Left lung (tissue), 10 donors: ENCODE results near the gene SEMA4A. TPM values are rescaled to one million over a fixed set of nuclear protein-coding genes. Genes with fewer than 3 reads are reported as not detected.

Experiments used
- ATAC-seq: fragments of 200-7000 bp; cut with Tn5 transposase; one replicate; pipeline ENCODE4 v1.9.1; 2020; ENCODE audit warnings: moderate library complexity
- DNase-seq, 4 donors: peaks; one replicate each; pipeline ENCODE4 v3.0.0-alpha.2; 2013 to 2020
- H3K27ac ChIP-seq, 2 donors: fragments of 200-600 bp; sonication (generic) in 1 of 2; one replicate each; pipeline versions ENCODE4 v1.5.0 to v1.8.0; 2020 to 2021
- H3K27me3 ChIP-seq, 2 donors: fragments of 200-600 bp; sonication (generic) in 1 of 2; one replicate each; pipeline versions ENCODE4 v1.5.0 to v1.8.0; 2020 to 2021
- H3K36me3 ChIP-seq, 2 donors: fragments of 200-600 bp; sonication (generic) in 1 of 2; one replicate each; pipeline versions ENCODE4 v1.5.0 to v1.8.0; 2020 to 2021
- H3K4me1 ChIP-seq, 2 donors: fragments of 200-600 bp; one replicate each; pipeline ENCODE4 v1.8.0; 2021
- H3K4me3 ChIP-seq, 2 donors: fragments of 200-600 bp; sonication (generic) in 1 of 2; one replicate each; pipeline versions ENCODE4 v1.5.0 to v1.8.0; 2020 to 2021; ENCODE audit warnings: mild to moderate bottlenecking in 1 of 2
- H3K9me3 ChIP-seq, 2 donors: fragments of 200-600 bp; sonication (generic) in 1 of 2; one replicate each; pipeline versions ENCODE4 v1.5.0 to v1.8.0; 2020 to 2021
- CTCF ChIP-seq, 2 donors: fragments of 200-600 bp; sonication (generic) in 1 of 2; IDR thresholded peaks; one replicate each; pipeline versions ENCODE4 v1.5.0 to v1.8.0; 2021; ENCODE audit warnings: antibody characterized with exemption in 2 of 2
- intact Hi-C, 2 donors: fragments of 100-400 bp; cut with DNase I; formaldehyde crosslinking; loops; one replicate each; pipeline versions ENCODE4 v1.11.2 to v1.14.2; 2022
- polyA plus RNA-seq, 6 donors: library from polyadenylated mRNA; unstranded; fragments of 120-200 nt; gene quantifications; one replicate each; pipeline ENCODE4 v1.2.1, GENCODE V29; 2013; ENCODE audit not compliant: insufficient read length in 6 of 6
- total RNA-seq, 2 donors: library from RNA; stranded (reverse); fragmentation: NEBNext Ultra II Directional; extraction: Animal tissue kit (Norgen Biotek cat#: 25700); gene quantifications; one replicate each; pipeline ENCODE4 v1.2.1, GENCODE V29; 2021
- donor health status: DM: no; HTN: yes; CAD: no.
- donor health status: DM: no; HTN: no; CAD: no.

Gene SEMA4A
- total and polyA plus RNA-seq, 8 donors: 18.3 to 41.3 (median 25.2) TPM

GRCh38 chr1:156128654-156129597, 24.5 kb upstream of the SEMA4A start:
- TF ChIP-seq CTCF (IDR thresholded peaks at IDR 0.05): no peak
- Histone ChIP-seq H3K27me3 (peaks cover 0 to 23% of the 10 kb centered on the region in 2 donors), H3K27ac (peak overlapping the region; percentile 93 to 98), H3K4me1 (peaks cover 62 to 68% of the 10 kb centered on the region in 2 donors), H3K36me3 (peaks cover 0 to 40% of the 10 kb centered on the region in 2 donors), H3K9me3 (no peaks in the 10 kb centered on the region), H3K4me3 (no peak overlapping the region)
- ATAC-seq (peak; percentile 3), DNase-seq (peak in 3 of 4 donors; percentile 60 to 89 (median 78))
- intact Hi-C loops: no loop called here

- intact Hi-C loops: loop anchor here (5.0 kb wide), 1 partner anchor 33 kb away; no protein-coding TSS in a partner anchor
- TF ChIP-seq CTCF (IDR thresholded peaks at IDR 0.05): peak; percentile 92 to 97
- Histone ChIP-seq H3K4me1 (peaks cover 52 to 58% of the 10 kb centered on the region in 2 donors), H3K36me3 (peaks cover 5 to 50% of the 10 kb centered on the region in 2 donors), H3K4me3 (no peak overlapping the region), H3K27ac (peak overlapping the region; percentile 93 to 98), H3K27me3 (peaks cover 0 to 17% of the 10 kb centered on the region in 2 donors), H3K9me3 (no peaks in the 10 kb centered on the region)
- DNase-seq: peak; percentile 79 to 93 (median 92)
- ATAC-seq: peak; percentile 71
These were observed 23.5 kb upstream of the SEMA4A start for GRCh38 chr1:156129687-156130577.

- intact Hi-C loops: loop anchor here (5.0 kb wide), 1 partner anchor 33 kb away; no protein-coding TSS in a partner anchor
- DNase-seq (no peak), ATAC-seq (no peak)
- H3K27ac ChIP-seq: peak overlapping the region; percentile 93 to 98
- H3K36me3 ChIP-seq: peaks cover 11 to 56% of the 10 kb centered on the region in 2 donors
- no peak overlapping the region for H3K4me3 ChIP-seq
- H3K9me3 ChIP-seq: no peaks in the 10 kb centered on the region
- H3K27me3 ChIP-seq: peaks cover 0 to 15% of the 10 kb centered on the region in 2 donors
- peaks cover 46 to 51% of the 10 kb centered on the region in 2 donors for H3K4me1 ChIP-seq
- TF ChIP-seq CTCF (IDR thresholded peaks at IDR 0.05): peak in 1 of 2 donors; percentile 3
These were observed 22.8 kb upstream of the SEMA4A start for GRCh38 chr1:156130578-156130942.

GRCh38 chr1:156134716-156135435, 18.5 kb upstream of the SEMA4A start:
- DNase-seq: no peak
- Histone ChIP-seq H3K9me3 (no peaks in the 10 kb centered on the region), H3K4me1 (peaks cover 4 to 8% of the 10 kb centered on the region in 2 donors), H3K4me3 (no peak overlapping the region), H3K27ac (no peak overlapping the region), H3K36me3 (peaks cover 21 to 96% of the 10 kb centered on the region in 2 donors), H3K27me3 (no peaks in the 10 kb centered on the region)
- intact Hi-C loops: loop anchor here (5.0 kb wide), 2 partner anchors 38 to 92 kb away; no protein-coding TSS in a partner anchor
- no peak for ATAC-seq
- TF ChIP-seq CTCF (IDR thresholded peaks at IDR 0.05): no peak
